B cell (primary cell): ENCODE results near the gene TMEM134. TPM values are rescaled to one million over a fixed set of nuclear protein-coding genes. Genes with fewer than 3 reads are reported as not detected.

ENCODE experiments used
- ATAC-seq: fragments of 200-7000 bp; cut with Tn5 transposase; one replicate; pipeline ENCODE4 v1.10.0; 2021; ENCODE audit warnings: low read depth, mild to moderate bottlenecking, moderate number of reproducible peaks, moderate library complexity
- CTCF ChIA-PET: fragments of 350-600 bp; sonication (Branson Sonifier 250); formaldehyde crosslinking; loops from one replicate; lab custom pipeline; 2021; ENCODE audit warnings: antibody characterized with exemption, inconsistent platforms; lab: Charles Lee
- POLR2A ChIA-PET: fragments of 350-600 bp; sonication (Branson Sonifier 250); formaldehyde crosslinking; loops from one replicate; lab custom pipeline; 2021; ENCODE audit warnings: antibody characterized with exemption; lab: Charles Lee
- DNase-seq: peaks from one replicate; pipeline ENCODE4 v3.0.0; 2013
- H2AFZ ChIP-seq: 2 replicates; pipeline ENCODE4 v1.6.1; 2012; ENCODE audit warnings: mild to moderate bottlenecking, low read depth, low read length; ENCODE audit not compliant: insufficient read depth, poor library complexity, severe bottlenecking
- H3K27ac ChIP-seq, 2 donors: 1 replicate in 1 of 2; 2 replicates in 1 of 2; pipeline ENCODE4 v1.5.1; 2012 to 2013; ENCODE audit warnings: low read length in 2 of 2, mild to moderate bottlenecking in 2 of 2, moderate library complexity in 1 of 2
- H3K27me3 ChIP-seq, 4 experiments: fragments of 200-600 bp in 1 of 4; sonication (generic) in 1 of 4; replicated peaks in 1 of 4; 1 replicate in 2 of 4; 2 replicates in 2 of 4; pipeline versions ENCODE4 v1.6.1 to v1.7.0; 2013 to 2016; ENCODE audit warnings: low read length in 3 of 4, mild to moderate bottlenecking in 2 of 4, mixed read lengths in 1 of 4, moderate library complexity in 1 of 4; ENCODE audit not compliant: insufficient read depth in 4 of 4, control insufficient read depth in 3 of 4; ENCODE audit errors: control extremely low read depth in 1 of 4
- H3K36me3 ChIP-seq, 2 experiments: replicated peaks in 1 of 2; 1 replicate in 1 of 2; 2 replicates in 1 of 2; pipeline versions ENCODE4 v1.6.1 to v1.7.1; 2013; ENCODE audit warnings: low read length in 1 of 2; ENCODE audit not compliant: insufficient read depth in 2 of 2, control insufficient read depth in 1 of 2; ENCODE audit errors: control extremely low read depth in 1 of 2, extremely low read depth in 1 of 2
- H3K4me1 ChIP-seq, 2 donors: fragments of 200-600 bp in 1 of 2; sonication (generic) in 1 of 2; 1 replicate in 1 of 2; 2 replicates in 1 of 2; pipeline versions ENCODE4 v1.5.1 to v1.6.1; 2013 to 2017; ENCODE audit warnings: low read length in 2 of 2; ENCODE audit not compliant: control insufficient read depth in 2 of 2, insufficient read depth in 2 of 2
- H3K4me2 ChIP-seq: replicated peaks from 2 replicates; pipeline ENCODE3; 2012; ENCODE audit warnings: mild to moderate bottlenecking, low read depth, low read length; ENCODE audit not compliant: poor library complexity, severe bottlenecking
- H3K4me3 ChIP-seq, 5 experiments: fragments of 200-600 bp in 1 of 5; sonication (generic) in 1 of 5; 1 replicate in 3 of 5; 2 replicates in 2 of 5; pipeline versions ENCODE4 v1.5.1 to v1.7.0; 2011 to 2016; ENCODE audit warnings: low read length in 4 of 5, mild to moderate bottlenecking in 4 of 5, low read depth in 2 of 5, control low read depth in 1 of 5, moderate library complexity in 1 of 5; ENCODE audit not compliant: insufficient read depth in 1 of 5; ENCODE audit errors: control extremely low read depth in 1 of 5, extremely low read depth in 1 of 5
- H3K79me2 ChIP-seq: fragments of 200-600 bp; sonication (generic); one replicate; pipeline ENCODE4 v1.6.0; 2016; ENCODE audit warnings: low read length; ENCODE audit not compliant: control insufficient read depth, insufficient read depth
- H3K9ac ChIP-seq: fragments of 200-600 bp; sonication (generic); 2 replicates; pipeline ENCODE4 v1.6.1; 2017; ENCODE audit warnings: mild to moderate bottlenecking, low read length, moderate library complexity
- H3K9me3 ChIP-seq, 3 donors: one replicate each; pipeline versions ENCODE4 v1.6.1 to v1.7.1; 2013; ENCODE audit warnings: low read length in 2 of 3; ENCODE audit not compliant: control insufficient read depth in 2 of 3, insufficient read depth in 1 of 3; ENCODE audit errors: control extremely low read depth in 1 of 3
- H4K20me1 ChIP-seq: 2 replicates; pipeline ENCODE4 v1.6.0; 2012; ENCODE audit warnings: mild to moderate bottlenecking, low read length; ENCODE audit not compliant: insufficient read depth, control insufficient read depth, poor library complexity, severe bottlenecking
- H3K27ac Mint-ChIP-seq: one replicate; pipeline ENCODE4 v1.8.0; 2021; ENCODE audit warnings: mixed read lengths
- H3K27me3 Mint-ChIP-seq: one replicate; pipeline ENCODE4 v1.8.0; 2021; ENCODE audit warnings: mixed read lengths
- H3K4me1 Mint-ChIP-seq: one replicate; pipeline ENCODE4 v1.8.0; 2021; ENCODE audit warnings: mixed read lengths
- H3K4me3 Mint-ChIP-seq: one replicate; pipeline ENCODE4 v1.8.0; 2021; ENCODE audit warnings: mixed read lengths
- H3K9me3 Mint-ChIP-seq: one replicate; pipeline ENCODE4 v1.8.0; 2022; ENCODE audit warnings: mixed read lengths; ENCODE audit not compliant: insufficient read depth
- EZH2 ChIP-seq: IDR thresholded peaks from 2 replicates; pipeline ENCODE4 v1.6.1; 2012; ENCODE audit warnings: borderline replicate concordance, low read depth, mild to moderate bottlenecking, moderate library complexity, low read length; ENCODE audit not compliant: insufficient read depth, poor library complexity, severe bottlenecking
- WGBS: methylation state at CpG from one replicate; pipeline ENCODE4 v1.1.5; 2013; ENCODE audit warnings: missing lambda C conversion rate; ENCODE audit not compliant: insufficient coverage; 5-methylcytosine and 5-hydroxymethylcytosine counted together
- intact Hi-C: fragments of 100-400 bp; cut with micrococcal nuclease; formaldehyde crosslinking; loops from one replicate; pipeline ENCODE4 v1.10.0; 2022
- polyA plus RNA-seq: library from polyadenylated mRNA; depleted of rRNA; stranded (reverse); fragments of >200 nt; gene quantifications from 2 replicates; pipeline ENCODE4 v1.2.3, GENCODE V29; 2012
- total RNA-seq, 2 donors: library from RNA; stranded (reverse); fragments of 120-200 nt in 1 of 2; gene quantifications; 1 replicate in 1 of 2; 2 replicates in 1 of 2; pipeline versions ENCODE4 v1.2.3 to v1.2.4, GENCODE V29; 2013 to 2022
- TF ChIP-seq, protein P1 (sequence below): fragments of 200-600 bp; IDR thresholded peaks from one replicate; pipeline ENCODE4 v1.8.0; 2022; ENCODE audit warnings: antibody characterized with exemption, mild to moderate bottlenecking

TMEM134 gene
- total and polyA plus RNA-seq, 2 donors (not counting 1 experiment from before 2014, with no cell fraction given): 167 to 197 TPM

- intact Hi-C loops: no loop called here
- Mint-ChIP-seq H3K27ac (no peak overlapping the region), H3K4me1 (no peaks in the 10 kb centered on the region), H3K4me3 (no peak overlapping the region), H3K27me3 (no peaks in the 10 kb centered on the region), H3K9me3 (no peaks in the 10 kb centered on the region)
- TF ChIP-seq EZH2: no peak
- TF ChIP-seq, protein P1, sequence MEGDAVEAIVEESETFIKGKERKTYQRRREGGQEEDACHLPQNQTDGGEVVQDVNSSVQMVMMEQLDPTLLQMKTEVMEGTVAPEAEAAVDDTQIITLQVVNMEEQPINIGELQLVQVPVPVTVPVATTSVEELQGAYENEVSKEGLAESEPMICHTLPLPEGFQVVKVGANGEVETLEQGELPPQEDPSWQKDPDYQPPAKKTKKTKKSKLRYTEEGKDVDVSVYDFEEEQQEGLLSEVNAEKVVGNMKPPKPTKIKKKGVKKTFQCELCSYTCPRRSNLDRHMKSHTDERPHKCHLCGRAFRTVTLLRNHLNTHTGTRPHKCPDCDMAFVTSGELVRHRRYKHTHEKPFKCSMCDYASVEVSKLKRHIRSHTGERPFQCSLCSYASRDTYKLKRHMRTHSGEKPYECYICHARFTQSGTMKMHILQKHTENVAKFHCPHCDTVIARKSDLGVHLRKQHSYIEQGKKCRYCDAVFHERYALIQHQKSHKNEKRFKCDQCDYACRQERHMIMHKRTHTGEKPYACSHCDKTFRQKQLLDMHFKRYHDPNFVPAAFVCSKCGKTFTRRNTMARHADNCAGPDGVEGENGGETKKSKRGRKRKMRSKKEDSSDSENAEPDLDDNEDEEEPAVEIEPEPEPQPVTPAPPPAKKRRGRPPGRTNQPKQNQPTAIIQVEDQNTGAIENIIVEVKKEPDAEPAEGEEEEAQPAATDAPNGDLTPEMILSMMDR: no peak
- Histone ChIP-seq H3K4me3 (no peak overlapping the region), H3K9me3 (no peaks in the 10 kb centered on the region), H3K36me3 (peaks cover 0 to 86% of the 10 kb centered on the region in 2 experiments), H3K4me1 (no peaks in the 10 kb centered on the region), H3K27me3 (no peaks in the 10 kb centered on the region), H3K79me2 (peaks cover 4% of the 10 kb centered on the region), H2AFZ (no peak overlapping the region), H3K4me2 (no peak overlapping the region), H4K20me1 (peaks cover 45% of the 10 kb centered on the region), H3K27ac (no peak overlapping the region), H3K9ac (no peak overlapping the region)
- WGBS: 95% methylated on average over 8 of the region's 16 CpGs
- DNase-seq: no peak
- ChIA-PET POLR2A (interaction anchor here (0.6 kb wide), 1 partner anchor 20 kb away, joined by 7 read pairs; no protein-coding TSS in a partner anchor), CTCF (no interaction called here)
- no peak for ATAC-seq
These were observed 26.4 kb upstream of the TMEM134 start for GRCh38 chr11:67495234-67496005.
